GM03348 (cell line): ENCODE results near the gene SNX24.

Experiments used
- DNase-seq: peaks from one replicate; pipeline ENCODE4 v3.0.0; 2012; ENCODE audit warnings: low spot score

Gene SNX24

GRCh38 chr5:123014689-123015088 lies 169.3 kb downstream of the SNX24 start:
- DNase-seq = no peak

- DNase-seq = no peak
Measured at GRCh38 chr5:123028222-123028621, 182.8 kb downstream of the SNX24 start.

GRCh38 chr5:123033157-123033671 lies 187.8 kb downstream of the SNX24 start:
- no peak for DNase-seq

- peak; percentile 66 for DNase-seq
Measured at GRCh38 chr5:123035360-123035917, 190.0 kb downstream of the SNX24 start.

- DNase-seq = peak; percentile 80
Measured at GRCh38 chr5:123035918-123036390, 190.5 kb downstream of the SNX24 start.

GRCh38 chr5:123036391-123037103 lies 191.1 kb downstream of the SNX24 start, which contains the start of gene PPIC:
TSS of gene PPIC (minus strand) at chr5:123036725. CDS start at chr5:123036625, 100 bp downstream.
- peak; percentile 98 for DNase-seq

GRCh38 chr5:123037104-123037418 lies 191.6 kb downstream of the SNX24 start:
- DNase-seq = no peak

- DNase-seq = no peak
Measured at GRCh38 chr5:123039673-123040072, 194.3 kb downstream of the SNX24 start.

- no peak for DNase-seq
Measured at GRCh38 chr5:123044926-123045617, 199.7 kb downstream of the SNX24 start.

GRCh38 chr5:123046222-123046621 lies 200.8 kb downstream of the SNX24 start:
- DNase-seq = no peak

GRCh38 chr5:123047706-123048105 lies 202.3 kb downstream of the SNX24 start:
- DNase-seq = no peak

- DNase-seq = no peak
Measured at GRCh38 chr5:123051206-123051605, 205.8 kb downstream of the SNX24 start.
